ENCODE data around the gene BCL11A.

DNA sequence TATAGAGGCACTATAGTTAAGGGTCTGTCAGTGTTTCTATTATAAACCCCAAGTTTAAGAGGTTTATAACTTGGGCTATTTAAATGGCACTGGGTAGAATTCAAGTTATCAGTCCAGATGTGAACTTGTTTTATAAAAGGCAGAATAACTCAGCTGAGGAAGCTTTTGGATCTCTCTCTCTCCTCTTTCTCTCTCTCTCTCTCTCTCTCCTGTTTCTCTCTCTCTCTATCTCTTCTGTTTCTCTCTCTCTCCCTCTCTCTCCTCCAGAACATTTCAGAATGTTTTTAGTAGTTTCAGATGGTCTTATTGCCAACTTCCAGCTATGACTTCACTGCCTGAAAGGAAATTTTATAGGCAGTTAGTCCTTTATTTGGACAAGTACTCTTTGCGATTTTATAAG lies 6.4 kb upstream of the BCL11A start:
- TF ChIP-seq EZH2 (IDR thresholded peaks at IDR 0.05; ENCODE audit: insufficient read depth, poor library complexity, severe bottlenecking) (no peak), EZH2phosphoT487 (IDR thresholded peaks at IDR 0.05; ENCODE audit: insufficient read depth, low read depth) (no peak)

Measured in GM23248 (cell line).